ENCODE results near the gene CACNG4.

The CACNG4 gene

DNA sequence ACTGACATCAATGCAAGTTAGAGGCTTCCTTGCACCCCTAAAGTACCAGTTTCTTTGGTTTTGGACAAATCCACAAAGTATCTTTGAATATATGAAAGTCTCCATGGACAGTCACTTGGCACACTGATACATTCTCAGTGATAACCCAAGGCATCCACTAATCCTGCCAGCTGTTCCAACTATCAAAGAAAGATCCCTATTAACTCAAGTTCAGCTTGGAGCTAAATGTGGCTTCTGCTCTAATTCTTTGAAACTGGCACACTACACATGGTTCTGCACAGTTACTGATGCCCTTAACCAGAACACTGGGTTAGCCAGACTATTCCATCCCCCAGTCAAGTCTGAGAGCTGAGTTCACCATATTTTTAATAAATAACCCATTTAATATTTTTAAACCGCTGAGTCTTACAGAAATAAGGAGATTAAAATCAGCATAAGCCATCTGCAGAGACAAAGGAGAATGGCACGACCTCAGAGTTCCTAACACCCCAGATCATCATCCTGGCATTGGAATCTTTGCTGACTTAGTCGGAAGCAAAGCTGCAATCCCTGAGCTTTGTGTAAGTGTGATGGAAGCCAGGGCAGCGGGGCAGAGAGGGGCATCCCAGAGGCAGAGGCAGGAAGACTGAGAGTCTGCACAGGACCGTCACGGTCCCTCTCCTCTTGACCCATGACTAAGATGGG is 86.1 kb downstream of the CACNG4 start:
- no peaks in the 10 kb centered on the region for H3K36me3 ChIP-seq (ENCODE audit: control insufficient read depth, insufficient read depth, low read length)
- no peaks in the 10 kb centered on the region for H3K9me3 ChIP-seq (ENCODE audit: control insufficient read depth, low read length)
- H3K27me3 ChIP-seq (ENCODE audit: control insufficient read depth, insufficient read depth, low read length) = no peaks in the 10 kb centered on the region
- no peak overlapping the region for H3K4me3 ChIP-seq (ENCODE audit: low read depth, low read length)
- H2AFZ ChIP-seq = peak overlapping the region; percentile 39
- peaks cover 6% of the 10 kb centered on the region for H3K4me1 ChIP-seq
- no peaks in the 10 kb centered on the region for H3K79me2 ChIP-seq
- TF ChIP-seq, protein P1, sequence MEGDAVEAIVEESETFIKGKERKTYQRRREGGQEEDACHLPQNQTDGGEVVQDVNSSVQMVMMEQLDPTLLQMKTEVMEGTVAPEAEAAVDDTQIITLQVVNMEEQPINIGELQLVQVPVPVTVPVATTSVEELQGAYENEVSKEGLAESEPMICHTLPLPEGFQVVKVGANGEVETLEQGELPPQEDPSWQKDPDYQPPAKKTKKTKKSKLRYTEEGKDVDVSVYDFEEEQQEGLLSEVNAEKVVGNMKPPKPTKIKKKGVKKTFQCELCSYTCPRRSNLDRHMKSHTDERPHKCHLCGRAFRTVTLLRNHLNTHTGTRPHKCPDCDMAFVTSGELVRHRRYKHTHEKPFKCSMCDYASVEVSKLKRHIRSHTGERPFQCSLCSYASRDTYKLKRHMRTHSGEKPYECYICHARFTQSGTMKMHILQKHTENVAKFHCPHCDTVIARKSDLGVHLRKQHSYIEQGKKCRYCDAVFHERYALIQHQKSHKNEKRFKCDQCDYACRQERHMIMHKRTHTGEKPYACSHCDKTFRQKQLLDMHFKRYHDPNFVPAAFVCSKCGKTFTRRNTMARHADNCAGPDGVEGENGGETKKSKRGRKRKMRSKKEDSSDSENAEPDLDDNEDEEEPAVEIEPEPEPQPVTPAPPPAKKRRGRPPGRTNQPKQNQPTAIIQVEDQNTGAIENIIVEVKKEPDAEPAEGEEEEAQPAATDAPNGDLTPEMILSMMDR (IDR thresholded peaks at IDR 0.05) = no peak
- no peak overlapping the region for H3K4me2 ChIP-seq (ENCODE audit: low read length)
- H3K9ac ChIP-seq = no peak overlapping the region
- H3K27ac ChIP-seq = no peak overlapping the region

DNA sequence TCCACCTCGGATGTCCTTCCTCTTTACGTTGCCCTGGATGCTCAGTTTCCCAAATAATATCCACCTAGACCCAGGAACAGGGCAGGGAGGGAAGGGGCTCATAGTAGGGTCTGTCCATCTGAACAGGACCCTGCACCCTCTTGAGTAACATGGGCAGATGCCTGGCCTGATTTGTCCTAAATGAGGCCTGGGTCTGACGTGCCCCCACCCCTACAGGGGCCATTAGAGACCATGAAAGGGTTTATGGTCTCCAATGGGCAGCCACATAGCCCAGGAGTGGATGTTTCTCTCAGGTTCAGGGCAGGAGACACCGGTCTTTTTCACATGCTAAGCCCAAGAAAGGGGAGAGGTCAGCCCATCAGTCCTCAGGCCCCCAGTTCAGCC is 86.6 kb downstream of the CACNG4 start:
- Histone ChIP-seq H3K9me3 (ENCODE audit: control insufficient read depth, low read length) (no peaks in the 10 kb centered on the region), H3K79me2 (no peaks in the 10 kb centered on the region), H2AFZ (peak overlapping the region; percentile 39), H3K27ac (no peak overlapping the region), H3K4me3 (ENCODE audit: low read depth, low read length) (no peak overlapping the region), H3K4me1 (peaks cover 6% of the 10 kb centered on the region), H3K9ac (no peak overlapping the region), H3K36me3 (ENCODE audit: control insufficient read depth, insufficient read depth, low read length) (no peaks in the 10 kb centered on the region), H3K27me3 (ENCODE audit: control insufficient read depth, insufficient read depth, low read length) (no peaks in the 10 kb centered on the region), H3K4me2 (ENCODE audit: low read length) (no peak overlapping the region)
- TF ChIP-seq, protein P1 (IDR thresholded peaks at IDR 0.05) = no peak

DNA sequence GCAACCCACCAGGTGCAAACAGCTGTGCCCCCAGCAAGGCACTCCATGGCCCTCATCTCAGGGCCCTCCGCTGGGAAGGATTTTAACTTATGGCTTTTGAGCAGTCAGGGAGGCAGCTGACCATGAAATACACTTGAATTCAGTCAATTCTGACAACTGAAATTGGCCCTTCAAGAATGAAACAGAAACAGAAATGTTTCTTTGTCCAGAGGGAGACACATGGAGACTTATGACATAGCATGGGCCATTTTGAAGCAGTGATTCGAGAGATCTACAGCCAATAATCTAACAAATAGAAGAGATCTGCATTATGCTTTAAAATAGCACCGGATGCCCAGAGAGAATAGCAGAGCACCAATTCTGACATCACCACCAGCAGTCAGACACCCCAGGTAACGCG is 87.3 kb downstream of the CACNG4 start:
- TF ChIP-seq, protein P1 (IDR thresholded peaks at IDR 0.05) = no peak
- H3K4me1 ChIP-seq = peaks cover 6% of the 10 kb centered on the region

DNA sequence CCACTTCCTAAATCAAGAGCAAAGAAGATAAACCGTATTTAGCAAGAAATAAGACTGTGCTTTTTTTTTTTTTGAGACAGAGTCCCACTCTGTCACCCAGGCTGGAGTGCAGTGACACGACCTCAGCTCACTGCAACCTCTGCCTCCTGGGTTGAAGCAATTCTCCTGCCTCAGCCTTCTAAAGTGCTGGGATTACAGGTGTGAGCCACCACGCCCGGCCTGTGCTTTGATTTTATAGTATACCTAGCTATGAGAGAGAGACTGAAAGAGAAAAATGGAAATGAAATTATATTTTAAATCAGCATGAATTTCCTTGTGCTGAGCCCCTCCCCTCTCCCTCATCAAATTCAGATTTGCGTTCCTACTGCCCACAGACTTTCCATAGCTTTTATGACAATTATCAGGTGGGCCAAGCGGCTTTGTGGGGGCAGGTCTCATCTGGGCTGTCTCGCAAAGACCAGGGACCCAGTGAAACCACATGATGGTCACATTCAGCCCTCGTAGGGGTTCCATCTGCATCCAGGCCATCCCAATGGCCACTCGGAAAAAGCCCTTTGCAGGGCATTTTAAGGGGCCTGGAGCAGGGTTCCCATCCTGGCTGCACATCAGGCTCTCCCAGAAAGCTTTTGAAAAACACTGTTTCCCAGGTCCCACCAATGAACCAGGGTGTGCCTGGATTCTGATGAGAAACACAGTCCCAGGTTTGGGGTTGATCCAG is 88.4 kb downstream of the CACNG4 start:
- Histone ChIP-seq H3K27me3 (ENCODE audit: control insufficient read depth, insufficient read depth, low read length) (no peaks in the 10 kb centered on the region), H3K79me2 (no peaks in the 10 kb centered on the region), H3K4me3 (ENCODE audit: low read depth, low read length) (no peak overlapping the region), H3K9ac (no peak overlapping the region), H3K4me1 (peaks cover 6% of the 10 kb centered on the region), H3K27ac (no peak overlapping the region), H2AFZ (no peak overlapping the region), H3K36me3 (ENCODE audit: control insufficient read depth, insufficient read depth, low read length) (no peaks in the 10 kb centered on the region), H3K4me2 (ENCODE audit: low read length) (no peak overlapping the region), H3K9me3 (ENCODE audit: control insufficient read depth, low read length) (no peaks in the 10 kb centered on the region)
- TF ChIP-seq, protein P1 (IDR thresholded peaks at IDR 0.05) = no peak

More for the DNA sequence above, 87.3 kb downstream of the CACNG4 start:
- Histone ChIP-seq H3K9me3 (ENCODE audit: control insufficient read depth, low read length) (no peaks in the 10 kb centered on the region), H3K27me3 (ENCODE audit: control insufficient read depth, insufficient read depth, low read length) (no peaks in the 10 kb centered on the region), H3K27ac (no peak overlapping the region), H3K36me3 (ENCODE audit: control insufficient read depth, insufficient read depth, low read length) (no peaks in the 10 kb centered on the region), H3K4me2 (ENCODE audit: low read length) (no peak overlapping the region), H3K79me2 (no peaks in the 10 kb centered on the region), H3K4me3 (ENCODE audit: low read depth, low read length) (no peak overlapping the region), H3K9ac (no peak overlapping the region), H2AFZ (peak overlapping the region; percentile 11)

Measured in parathyroid adenoma (tissue), 2 donors.